Caki2 (cell line): ENCODE measurements around the gene KRTCAP3. TPM values are rescaled to one million over a fixed set of nuclear protein-coding genes. Genes with fewer than 3 reads are reported as not detected.
A peak's percentile ranks its signal among the peaks of the same experiment; 100 is the strongest.
"Not testable (repeated sequence)": the region's sequence is repeated elsewhere in the genome, so short reads cannot be mapped to it uniquely, and the experiment has no call there.

Source experiments
- DNase-seq: peaks from one replicate; pipeline ENCODE4 v3.0.0-alpha.2; 2015; ENCODE audit warnings: low read depth
- in situ Hi-C: cut with HindIII; loops from 2 replicates; pipeline ENCODE4 v1.10.0; 2016; ENCODE audit warnings: low sequenced_read_pairs, low pct_unique_long_range_greater_than_20kb, mixed read lengths
- total RNA-seq: library from RNA; depleted of rRNA; stranded (reverse); fragments of >200 nt; shearing (Covaris generic); gene quantifications from 2 replicates; pipeline ENCODE4 v1.2.3, GENCODE V29; 2014; ENCODE audit warnings: low replicate concordance; rRNA removed

KRTCAP3 gene, protein sequence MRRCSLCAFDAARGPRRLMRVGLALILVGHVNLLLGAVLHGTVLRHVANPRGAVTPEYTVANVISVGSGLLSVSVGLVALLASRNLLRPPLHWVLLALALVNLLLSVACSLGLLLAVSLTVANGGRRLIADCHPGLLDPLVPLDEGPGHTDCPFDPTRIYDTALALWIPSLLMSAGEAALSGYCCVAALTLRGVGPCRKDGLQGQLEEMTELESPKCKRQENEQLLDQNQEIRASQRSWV
- not detected in 2 replicates for total RNA-seq

GRCh38 chr2:27441958-27442919, at the start of gene KRTCAP3:
KRTCAP3 (plus strand) TSS chr2:27442381; CDS start chr2:27442413, 32 bp downstream.
- DNase-seq: no peak
- in situ Hi-C loops: no loop called here

DNA sequence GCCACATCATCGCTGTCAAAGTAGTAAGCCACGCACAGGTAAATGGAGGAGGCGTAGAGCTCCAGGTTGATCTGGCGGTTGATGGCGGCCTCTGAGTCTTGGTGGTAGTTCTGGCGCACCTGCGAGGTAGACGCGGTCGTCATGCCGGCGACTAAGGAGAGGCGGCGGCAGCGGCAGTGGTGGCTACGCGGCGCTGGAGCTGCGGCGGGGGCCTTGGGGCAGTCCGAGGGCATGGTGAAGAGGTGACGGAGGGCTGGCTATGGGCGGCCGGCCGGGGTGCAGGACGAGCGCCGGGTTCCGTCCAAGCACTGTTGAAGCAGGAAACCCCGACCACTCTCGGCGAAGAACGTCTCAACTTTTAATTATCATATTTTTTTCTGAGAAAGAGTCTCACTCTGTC, 49.0 kb upstream of the KRTCAP3 start:
- in situ Hi-C loops: no loop called here
- no peak for DNase-seq

DNA sequence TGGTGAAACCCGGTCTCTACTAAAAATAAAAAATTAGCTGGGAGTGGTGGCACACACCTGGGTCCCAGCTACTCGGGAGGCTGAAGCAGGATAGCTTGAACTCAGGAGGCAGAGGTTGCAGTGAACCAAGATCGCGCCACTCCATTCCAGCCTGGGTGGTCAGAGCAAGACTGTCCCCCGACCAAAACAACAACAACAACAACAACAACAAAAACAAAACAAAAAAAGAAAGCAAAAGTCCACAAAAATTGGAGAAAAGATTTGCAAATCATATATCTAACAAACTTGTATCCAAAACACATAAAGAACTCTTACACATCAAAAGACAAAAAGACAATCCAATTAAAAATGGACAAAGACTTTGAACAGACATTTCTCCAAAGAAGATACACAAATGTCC, 43.2 kb upstream of the KRTCAP3 start:
- in situ Hi-C loops: no loop called here
- no peak for DNase-seq

- in situ Hi-C loops: no loop called here
- no peak for DNase-seq
These were observed 41.6 kb upstream of the KRTCAP3 start for GRCh38 chr2:27400348-27401135.

DNA sequence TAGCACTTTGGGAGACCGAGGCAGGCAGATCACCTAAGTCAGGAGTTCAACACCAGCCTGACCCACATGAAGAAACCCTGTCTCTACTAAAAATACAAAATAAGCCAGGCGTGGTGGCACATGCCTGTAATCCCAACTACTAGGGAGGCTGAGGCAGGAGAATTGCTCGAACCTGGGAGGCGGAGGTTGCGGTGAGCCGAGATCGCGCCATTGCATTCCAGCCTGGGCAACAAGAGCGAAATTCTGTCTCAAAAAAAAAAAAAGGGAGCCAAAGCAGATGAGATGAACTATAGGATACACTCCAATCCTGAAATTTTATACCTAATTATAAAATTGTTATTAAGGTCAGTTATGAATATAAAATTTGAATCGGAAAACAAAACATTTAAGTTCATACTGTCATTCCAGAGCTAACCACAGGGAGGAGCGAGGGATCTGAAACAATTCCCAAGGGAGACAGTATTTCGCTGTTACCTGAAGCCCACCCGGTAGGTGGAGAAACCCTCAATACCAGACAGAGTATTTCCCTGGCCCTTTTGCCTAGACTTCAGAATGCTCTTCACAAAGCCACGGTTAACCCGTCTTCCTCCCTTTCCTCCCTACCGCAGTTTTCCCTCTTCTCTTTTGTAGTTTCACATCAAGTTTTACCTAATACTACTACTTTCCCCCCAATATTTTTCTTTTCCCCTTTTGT, 34.2 kb upstream of the KRTCAP3 start:
- in situ Hi-C loops: no loop called here
- peak; percentile 50 for DNase-seq

DNA sequence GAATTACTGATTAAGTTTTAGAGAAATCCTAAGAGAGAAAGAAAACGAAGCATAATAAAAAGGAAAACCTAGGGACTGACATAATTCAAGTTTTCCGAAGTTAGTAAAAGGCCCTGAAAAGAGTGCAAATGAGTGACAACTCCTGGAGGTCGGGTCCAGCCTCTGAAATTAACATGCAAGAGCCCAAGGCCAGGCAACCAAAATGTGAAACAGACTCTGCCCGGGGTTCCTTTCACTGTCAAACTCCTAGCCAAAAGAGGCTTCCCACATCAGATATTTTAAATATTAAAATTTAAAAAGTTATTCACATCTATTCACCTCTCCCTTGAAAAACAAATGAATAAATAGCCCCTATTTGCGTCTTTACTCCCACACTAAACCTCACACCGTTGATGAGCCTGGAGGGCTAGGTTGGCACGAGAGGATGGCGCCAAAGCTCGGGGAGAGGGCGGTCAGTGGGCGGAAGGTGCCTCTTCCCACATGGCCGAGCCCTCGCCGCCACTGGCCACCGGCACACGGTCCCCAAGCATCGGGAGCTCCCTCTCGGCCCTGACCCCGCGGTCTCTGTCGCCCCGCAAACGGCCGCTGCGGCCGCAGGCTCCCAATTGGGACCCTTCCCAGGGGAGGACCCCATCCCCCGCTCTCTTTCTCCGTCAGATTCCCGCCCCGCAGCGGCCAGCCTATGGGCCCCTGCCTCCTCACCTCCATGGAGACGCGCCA, 33.4 kb upstream of the KRTCAP3 start:
- peak; percentile 25 for DNase-seq

DNA sequence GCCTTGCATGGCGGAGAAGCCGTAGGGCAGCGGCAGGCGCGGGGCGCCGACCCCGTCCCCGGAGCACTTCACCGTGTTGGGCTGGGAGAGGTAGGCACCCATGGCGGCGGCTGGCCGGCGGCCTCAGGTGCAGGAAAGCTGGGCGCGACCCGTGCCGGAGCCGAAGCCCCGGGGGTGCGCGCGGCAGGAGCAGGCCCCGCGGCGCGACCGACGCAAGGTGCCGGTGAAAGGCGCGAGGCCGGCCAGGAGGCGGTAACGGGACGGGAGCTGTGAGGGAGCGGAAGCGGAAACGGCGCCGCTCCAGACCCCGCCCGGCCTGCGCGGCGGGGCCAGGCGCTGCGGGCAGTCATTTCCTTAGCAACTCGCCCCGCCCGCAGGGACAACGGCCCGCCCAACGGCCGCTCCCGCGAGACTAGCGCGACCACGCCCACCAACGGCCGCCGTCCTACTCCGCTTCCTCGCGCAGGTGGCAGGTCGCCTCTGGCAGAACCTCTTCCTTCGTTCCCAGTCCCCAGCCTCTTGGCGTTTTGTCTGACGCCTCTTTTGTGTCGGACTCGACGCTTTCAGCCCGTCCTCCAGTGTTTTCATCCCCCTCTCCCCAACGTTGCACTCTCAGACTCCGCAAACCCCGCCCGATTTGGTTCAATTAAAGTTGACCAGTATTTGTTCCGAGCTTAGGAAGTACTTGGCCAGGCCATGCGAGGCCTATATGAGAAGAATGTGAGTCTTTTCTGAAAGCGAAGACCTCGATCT, 32.7 kb upstream of the KRTCAP3 start, which contains the start of gene PPM1G:
TSS of gene PPM1G (minus strand) at position 271 of the 753 bp plus-strand sequence. CDS start at position 102, 169 bp downstream.
- in situ Hi-C loops: no loop called here

More for the DNA sequence above, 33.4 kb upstream of the KRTCAP3 start:
- in situ Hi-C loops: no loop called here

GRCh38 chr2:27412419-27413152, 29.6 kb upstream of the KRTCAP3 start:
- no peak for DNase-seq
- in situ Hi-C loops: no loop called here

More for the DNA sequence above, 32.7 kb upstream of the KRTCAP3 start, which contains the start of gene PPM1G:
- DNase-seq: peak; percentile 94

DNA sequence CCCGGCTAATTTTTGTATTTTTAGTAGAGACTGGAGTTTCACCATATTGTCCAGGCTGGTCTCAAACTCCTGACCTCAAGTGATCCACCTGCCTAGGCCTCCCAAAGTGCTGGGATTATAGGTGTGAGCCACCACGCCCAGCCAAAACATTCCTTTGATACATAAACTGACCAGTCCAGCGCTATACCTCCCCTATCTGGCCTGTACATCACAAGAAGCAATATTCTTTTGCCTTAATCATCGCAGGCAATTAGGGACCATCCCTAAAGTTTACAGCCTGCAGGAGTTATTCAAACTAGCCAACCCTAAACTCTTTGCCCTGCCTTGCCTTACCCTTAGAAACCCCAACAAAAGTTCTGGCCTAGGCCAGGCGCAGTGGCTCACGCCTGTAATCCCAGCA, 26.0 kb upstream of the KRTCAP3 start:
- in situ Hi-C loops: no loop called here
- DNase-seq: no peak

GRCh38 chr2:27420996-27421395, 21.2 kb upstream of the KRTCAP3 start:
- no peak for DNase-seq
- in situ Hi-C loops: no loop called here

DNA sequence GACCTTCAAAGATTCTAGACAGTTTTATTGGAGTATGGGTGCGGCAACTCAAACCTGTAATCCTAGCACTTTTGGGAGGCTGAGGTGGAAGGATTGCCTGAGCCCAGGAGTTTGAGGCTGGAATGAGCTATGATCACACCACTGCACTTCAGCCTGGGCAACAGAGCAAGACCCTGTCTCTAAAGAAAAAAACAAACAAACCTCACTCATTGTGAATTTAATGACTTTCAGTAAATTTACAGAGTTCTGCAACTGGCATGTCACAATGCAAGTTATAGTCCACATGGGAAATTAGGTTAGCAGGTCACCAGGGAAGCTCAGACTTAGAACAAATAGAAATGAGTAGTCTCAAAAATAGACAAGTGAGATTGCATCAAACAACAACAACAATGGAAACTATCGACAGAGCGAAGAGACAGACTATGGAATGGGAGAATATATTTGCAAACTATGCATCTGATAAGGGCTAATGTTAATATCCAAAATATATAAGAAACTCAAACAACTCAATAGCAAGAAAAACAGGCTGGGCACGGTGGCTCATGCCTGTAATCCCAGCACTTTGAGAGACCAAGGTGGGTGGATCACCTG, 20.4 kb upstream of the KRTCAP3 start:
- in situ Hi-C loops: no loop called here
- no peak for DNase-seq

GRCh38 chr2:27422958-27423357, 19.2 kb upstream of the KRTCAP3 start:
- in situ Hi-C loops: no loop called here
- no peak for DNase-seq

GRCh38 chr2:27425039-27425438, 17.1 kb upstream of the KRTCAP3 start:
- DNase-seq, in situ Hi-C loops: not testable (repeated sequence)

DNA sequence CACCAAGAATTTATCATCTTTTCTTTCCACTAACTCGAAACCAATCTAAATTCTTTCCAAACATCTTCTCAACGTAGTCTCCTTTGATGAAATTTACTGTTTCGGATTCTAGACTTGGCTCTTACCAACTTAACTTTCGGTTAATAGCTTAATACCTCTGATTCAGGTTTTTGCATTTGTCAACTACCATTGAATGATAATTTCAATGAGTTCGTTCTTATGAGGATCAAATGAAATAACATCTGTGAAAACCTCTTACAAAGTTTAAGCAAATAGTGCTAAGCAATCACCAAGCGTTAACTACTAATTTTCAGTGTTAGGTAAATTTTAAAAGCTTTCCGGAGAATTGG, 14.3 kb upstream of the KRTCAP3 start:
- DNase-seq: no peak
- in situ Hi-C loops: no loop called here

DNA sequence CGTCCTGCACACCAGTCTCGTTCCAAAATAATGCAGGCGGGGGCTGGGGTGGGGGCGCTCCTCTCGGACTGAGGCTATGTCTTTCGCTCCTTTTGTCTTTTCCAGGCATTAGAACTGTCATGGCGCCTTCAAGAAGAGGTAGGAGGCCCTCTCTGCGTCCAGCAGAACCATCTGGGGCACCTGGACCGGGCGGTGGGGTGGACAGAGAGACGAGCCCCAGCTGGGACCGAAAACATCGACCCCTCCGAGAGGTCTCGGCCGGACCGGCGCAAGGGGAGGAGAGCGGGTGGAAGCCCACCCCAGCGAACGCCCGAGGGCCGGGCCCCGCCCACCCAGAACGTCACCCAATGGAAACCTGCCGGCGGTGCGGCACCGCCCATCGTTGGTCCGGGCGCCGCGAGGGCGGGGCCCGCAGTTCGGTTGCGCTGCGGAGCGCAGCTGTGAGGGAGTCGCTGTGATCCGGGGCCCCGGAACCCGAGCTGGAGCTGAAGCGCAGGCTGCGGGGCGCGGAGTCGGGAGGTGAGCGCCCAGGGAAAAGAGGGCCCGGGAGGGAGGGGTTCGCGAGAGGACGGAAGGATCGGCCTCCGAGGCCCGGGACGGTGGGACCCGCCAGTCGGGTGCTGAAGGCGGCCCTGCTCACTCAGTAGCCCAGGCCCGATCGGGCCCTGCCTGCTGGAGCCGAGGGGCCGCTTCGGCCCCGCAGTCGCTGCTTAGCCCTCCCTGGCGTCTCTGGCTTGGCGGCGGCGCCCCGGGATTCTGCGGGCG, 13.8 kb upstream of the KRTCAP3 start, which contains the start of gene NRBP1:
TSS of gene NRBP1 (plus strand) at position 419 of the 765 bp plus-strand sequence. CDS start 4,643 bp downstream, outside the sequence.
- DNase-seq: peak; percentile 91

More for the DNA sequence above, 13.8 kb upstream of the KRTCAP3 start, which contains the start of gene NRBP1:
- in situ Hi-C loops: no loop called here
